Right ventricle myocardium superior (tissue), 1 donor: Measurements from ENCODE around the gene CORO2A. TPM values are rescaled to one million over a fixed set of nuclear protein-coding genes. Genes with fewer than 3 reads are reported as not detected.
"Not testable (repeated sequence)": the region's sequence is repeated elsewhere in the genome, so short reads cannot be mapped to it uniquely, and the experiment has no call there.

Experiments used
- ATAC-seq: fragments of 200-7000 bp; cut with Tn5 transposase; one replicate; pipeline ENCODE4 v1.9.1; 2020; ENCODE audit warnings: mild to moderate bottlenecking; ENCODE audit not compliant: poor library complexity
- DNase-seq: peaks from one replicate; pipeline ENCODE4 v3.0.0-alpha.2; 2020
- intact Hi-C: fragments of 100-400 bp; cut with DNase I; formaldehyde crosslinking; loops from one replicate; pipeline ENCODE4 v1.11.2; 2022
- total RNA-seq: library from RNA; stranded (reverse); fragmentation: NEBNext Ultra II Directional; extraction: Animal tissue kit (Norgen Biotek cat#: 25700); gene quantifications from one replicate; pipeline ENCODE4 v1.2.1, GENCODE V29; 2021
- donor health status: DM: no; HTN: yes; CAD: no; lungs with severe emphysema.

The CORO2A gene
- total RNA-seq, 1 donor from 2014 or later = 0.30 TPM

- peak; percentile 60 for DNase-seq
- intact Hi-C loops = no loop called here
- no peak for ATAC-seq
These were observed 90.6 kb downstream of the CORO2A start for GRCh38 chr9:98101868-98102273.

GRCh38 chr9:98101416-98101815 lies 91.0 kb downstream of the CORO2A start:
- DNase-seq (no peak), ATAC-seq (no peak)
- intact Hi-C loops = no loop called here

- ATAC-seq (no peak), DNase-seq (no peak)
- intact Hi-C loops = no loop called here
These were observed 92.0 kb downstream of the CORO2A start for GRCh38 chr9:98100456-98100855.

- DNase-seq (no peak), ATAC-seq (no peak)
- intact Hi-C loops = no loop called here
These were observed 92.5 kb downstream of the CORO2A start for GRCh38 chr9:98099898-98100297.

- DNase-seq (no peak), ATAC-seq (no peak)
- intact Hi-C loops = no loop called here
These were observed 93.1 kb downstream of the CORO2A start for GRCh38 chr9:98099346-98099745.

- intact Hi-C loops = no loop called here
- DNase-seq (no peak), ATAC-seq (no peak)
These were observed 94.6 kb downstream of the CORO2A start for GRCh38 chr9:98097836-98098235.

- no peak for ATAC-seq
- intact Hi-C loops = no loop called here
- DNase-seq = no peak
These were observed 96.3 kb downstream of the CORO2A start for GRCh38 chr9:98096091-98096490.

- ATAC-seq (no peak), DNase-seq (no peak)
- intact Hi-C loops = no loop called here
These were observed 97.0 kb downstream of the CORO2A start for GRCh38 chr9:98095401-98095800.

GRCh38 chr9:98094851-98095250 lies 97.6 kb downstream of the CORO2A start:
- intact Hi-C loops = no loop called here
- ATAC-seq = no peak

GRCh38 chr9:98094316-98094715 lies 98.1 kb downstream of the CORO2A start:
- intact Hi-C loops = no loop called here
- no peak for DNase-seq

More at GRCh38 chr9:98094851-98095250, 97.6 kb downstream of the CORO2A start:
- DNase-seq = no peak

GRCh38 chr9:98092613-98092931 lies 99.9 kb downstream of the CORO2A start:
- intact Hi-C loops = no loop called here
- no peak for ATAC-seq

More at GRCh38 chr9:98094316-98094715, 98.1 kb downstream of the CORO2A start:
- no peak for ATAC-seq

GRCh38 chr9:98091735-98092612 lies 100.5 kb downstream of the CORO2A start:
- no peak for ATAC-seq
- DNase-seq = no peak
- intact Hi-C loops = no loop called here

More at GRCh38 chr9:98092613-98092931, 99.9 kb downstream of the CORO2A start:
- no peak for DNase-seq

- DNase-seq, ATAC-seq, intact Hi-C loops: not testable (repeated sequence)
These were observed 101.8 kb downstream of the CORO2A start for GRCh38 chr9:98090674-98091073.

- intact Hi-C loops = no loop called here
- DNase-seq (peak; percentile 58), ATAC-seq (peak; percentile 67)
These were observed 104.8 kb downstream of the CORO2A start for GRCh38 chr9:98087420-98088354.

- intact Hi-C loops = no loop called here
- no peak for ATAC-seq
- no peak for DNase-seq
These were observed 106.0 kb downstream of the CORO2A start for GRCh38 chr9:98086461-98086860.

- intact Hi-C loops = no loop called here
- ATAC-seq = no peak
These were observed 106.5 kb downstream of the CORO2A start for GRCh38 chr9:98085944-98086343.

GRCh38 chr9:98085058-98085457 lies 107.4 kb downstream of the CORO2A start:
- ATAC-seq = no peak
- intact Hi-C loops = no loop called here
- DNase-seq = no peak

More at GRCh38 chr9:98085944-98086343, 106.5 kb downstream of the CORO2A start:
- no peak for DNase-seq

- ATAC-seq (no peak), DNase-seq (no peak)
- intact Hi-C loops = no loop called here
These were observed 108.0 kb downstream of the CORO2A start for GRCh38 chr9:98084396-98084795.

GRCh38 chr9:98083566-98084183 lies 108.8 kb downstream of the CORO2A start:
- intact Hi-C loops = no loop called here
- ATAC-seq (no peak), DNase-seq (no peak)
